ENCODE data around the gene ASCL2.

DNA sequence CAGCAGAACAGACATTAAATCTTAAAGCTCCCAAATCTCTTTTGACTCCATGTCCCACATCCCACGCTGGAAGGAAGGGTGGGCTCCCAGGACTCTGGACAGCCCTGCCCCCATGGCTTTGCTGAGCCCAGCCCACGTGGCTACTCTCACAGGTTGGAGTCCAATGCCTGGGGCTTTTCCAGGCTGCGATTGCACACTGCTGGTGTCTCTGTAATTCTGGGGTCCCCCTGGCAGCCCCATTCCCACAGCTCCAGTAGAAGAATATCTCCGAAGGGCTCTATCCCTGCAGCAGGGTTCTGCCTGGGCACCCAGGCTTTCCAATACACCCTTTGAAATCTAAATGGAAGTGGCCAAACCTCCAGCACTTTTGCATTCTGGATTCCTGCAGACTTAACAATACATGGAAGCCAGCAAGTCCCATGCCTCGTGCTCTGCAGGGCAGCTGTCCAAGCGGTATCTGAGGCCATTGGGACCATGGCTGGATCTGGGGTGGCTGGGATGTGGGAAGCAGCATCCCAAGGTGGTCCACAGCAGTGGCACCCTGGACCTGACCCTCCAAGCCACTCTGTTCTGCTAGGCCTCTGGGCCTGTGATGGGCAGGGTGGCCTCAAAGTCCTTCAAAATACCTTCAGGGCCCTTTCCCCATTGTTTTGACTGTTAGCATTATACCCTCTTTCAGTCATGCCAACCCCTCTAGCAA is 50.9 kb downstream of the ASCL2 start:
- TF ChIP-seq, protein P1, sequence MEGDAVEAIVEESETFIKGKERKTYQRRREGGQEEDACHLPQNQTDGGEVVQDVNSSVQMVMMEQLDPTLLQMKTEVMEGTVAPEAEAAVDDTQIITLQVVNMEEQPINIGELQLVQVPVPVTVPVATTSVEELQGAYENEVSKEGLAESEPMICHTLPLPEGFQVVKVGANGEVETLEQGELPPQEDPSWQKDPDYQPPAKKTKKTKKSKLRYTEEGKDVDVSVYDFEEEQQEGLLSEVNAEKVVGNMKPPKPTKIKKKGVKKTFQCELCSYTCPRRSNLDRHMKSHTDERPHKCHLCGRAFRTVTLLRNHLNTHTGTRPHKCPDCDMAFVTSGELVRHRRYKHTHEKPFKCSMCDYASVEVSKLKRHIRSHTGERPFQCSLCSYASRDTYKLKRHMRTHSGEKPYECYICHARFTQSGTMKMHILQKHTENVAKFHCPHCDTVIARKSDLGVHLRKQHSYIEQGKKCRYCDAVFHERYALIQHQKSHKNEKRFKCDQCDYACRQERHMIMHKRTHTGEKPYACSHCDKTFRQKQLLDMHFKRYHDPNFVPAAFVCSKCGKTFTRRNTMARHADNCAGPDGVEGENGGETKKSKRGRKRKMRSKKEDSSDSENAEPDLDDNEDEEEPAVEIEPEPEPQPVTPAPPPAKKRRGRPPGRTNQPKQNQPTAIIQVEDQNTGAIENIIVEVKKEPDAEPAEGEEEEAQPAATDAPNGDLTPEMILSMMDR (IDR thresholded peaks at IDR 0.05; ENCODE audit: low read depth, low read length, poor library complexity, severe bottlenecking) = no peak
- TF ChIP-seq EZH2phosphoT487 (IDR thresholded peaks at IDR 0.05; ENCODE audit: borderline replicate concordance, low read length) = no peak
